Mesothelial cell of epicardium (in vitro differentiated cells): ENCODE data around the gene ATP2A2. TPM values are rescaled to one million over a fixed set of nuclear protein-coding genes. Genes with fewer than 3 reads are reported as not detected.

Source experiments
- DNase-seq, 2 experiments: peaks; one replicate each; pipeline ENCODE4 v3.0.0; 2021; ENCODE audit warnings: low spot score in 2 of 2; ENCODE audit not compliant: unreplicated experiment in 2 of 2
- H3K27ac Mint-ChIP-seq: 2 replicates; pipeline ENCODE4 v1.8.0; 2021; ENCODE audit warnings: mixed read lengths
- H3K27me3 Mint-ChIP-seq: 2 replicates; pipeline ENCODE4 v1.8.0; 2021; ENCODE audit warnings: low read depth, mixed read lengths
- H3K36me3 Mint-ChIP-seq: 2 replicates; pipeline ENCODE4 v1.8.0; 2021; ENCODE audit warnings: mixed read lengths
- H3K4me1 Mint-ChIP-seq: 2 replicates; pipeline ENCODE4 v1.8.0; 2021; ENCODE audit warnings: mixed read lengths
- H3K4me3 Mint-ChIP-seq: 2 replicates; pipeline ENCODE4 v1.8.0; 2021; ENCODE audit warnings: mild to moderate bottlenecking, moderate library complexity, mixed read lengths
- H3K9me3 Mint-ChIP-seq: 2 replicates; pipeline ENCODE4 v1.8.0; 2021; ENCODE audit warnings: mixed read lengths
- total RNA-seq: library from RNA; stranded (reverse); gene quantifications from 3 replicates; pipeline ENCODE4 v1.2.1, GENCODE V29; 2021
- TF ChIP-seq, protein P1 (sequence below): fragments of 200-600 bp; sonication (generic); IDR thresholded peaks from one replicate; pipeline ENCODE4 v1.5.0; 2021; ENCODE audit warnings: antibody characterized with exemption; ENCODE audit not compliant: unreplicated experiment

The ATP2A2 gene
- total RNA-seq, 1 donor from 2014 or later = 186 TPM

- Mint-ChIP-seq H3K27ac (no peak overlapping the region), H3K4me1 (peaks cover 47% of the 10 kb centered on the region), H3K9me3 (no peaks in the 10 kb centered on the region), H3K27me3 (no peaks in the 10 kb centered on the region), H3K4me3 (no peak overlapping the region), H3K36me3 (peaks cover 24% of the 10 kb centered on the region)
- no peak for DNase-seq
- TF ChIP-seq, protein P1, sequence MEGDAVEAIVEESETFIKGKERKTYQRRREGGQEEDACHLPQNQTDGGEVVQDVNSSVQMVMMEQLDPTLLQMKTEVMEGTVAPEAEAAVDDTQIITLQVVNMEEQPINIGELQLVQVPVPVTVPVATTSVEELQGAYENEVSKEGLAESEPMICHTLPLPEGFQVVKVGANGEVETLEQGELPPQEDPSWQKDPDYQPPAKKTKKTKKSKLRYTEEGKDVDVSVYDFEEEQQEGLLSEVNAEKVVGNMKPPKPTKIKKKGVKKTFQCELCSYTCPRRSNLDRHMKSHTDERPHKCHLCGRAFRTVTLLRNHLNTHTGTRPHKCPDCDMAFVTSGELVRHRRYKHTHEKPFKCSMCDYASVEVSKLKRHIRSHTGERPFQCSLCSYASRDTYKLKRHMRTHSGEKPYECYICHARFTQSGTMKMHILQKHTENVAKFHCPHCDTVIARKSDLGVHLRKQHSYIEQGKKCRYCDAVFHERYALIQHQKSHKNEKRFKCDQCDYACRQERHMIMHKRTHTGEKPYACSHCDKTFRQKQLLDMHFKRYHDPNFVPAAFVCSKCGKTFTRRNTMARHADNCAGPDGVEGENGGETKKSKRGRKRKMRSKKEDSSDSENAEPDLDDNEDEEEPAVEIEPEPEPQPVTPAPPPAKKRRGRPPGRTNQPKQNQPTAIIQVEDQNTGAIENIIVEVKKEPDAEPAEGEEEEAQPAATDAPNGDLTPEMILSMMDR = no peak
These were observed 6.9 kb downstream of the ATP2A2 start for GRCh38 chr12:110287986-110288385.

- H3K36me3 Mint-ChIP-seq = peaks cover 28% of the 10 kb centered on the region
- TF ChIP-seq, protein P1 = no peak
- H3K27ac Mint-ChIP-seq = peak overlapping the region; percentile 87
- H3K4me3 Mint-ChIP-seq = no peak overlapping the region
- H3K9me3 Mint-ChIP-seq = no peaks in the 10 kb centered on the region
- no peaks in the 10 kb centered on the region for H3K27me3 Mint-ChIP-seq
- no peak for DNase-seq
- peaks cover 35% of the 10 kb centered on the region for H3K4me1 Mint-ChIP-seq
These were observed 8.1 kb downstream of the ATP2A2 start for GRCh38 chr12:110289044-110289710.

GRCh38 chr12:110289711-110290078, 8.6 kb downstream of the ATP2A2 start:
- Mint-ChIP-seq H3K4me1 (peaks cover 30% of the 10 kb centered on the region), H3K27ac (no peak overlapping the region), H3K9me3 (no peaks in the 10 kb centered on the region), H3K36me3 (peaks cover 31% of the 10 kb centered on the region), H3K4me3 (no peak overlapping the region), H3K27me3 (no peaks in the 10 kb centered on the region)
- TF ChIP-seq, protein P1 = no peak
- no peak for DNase-seq

DNA sequence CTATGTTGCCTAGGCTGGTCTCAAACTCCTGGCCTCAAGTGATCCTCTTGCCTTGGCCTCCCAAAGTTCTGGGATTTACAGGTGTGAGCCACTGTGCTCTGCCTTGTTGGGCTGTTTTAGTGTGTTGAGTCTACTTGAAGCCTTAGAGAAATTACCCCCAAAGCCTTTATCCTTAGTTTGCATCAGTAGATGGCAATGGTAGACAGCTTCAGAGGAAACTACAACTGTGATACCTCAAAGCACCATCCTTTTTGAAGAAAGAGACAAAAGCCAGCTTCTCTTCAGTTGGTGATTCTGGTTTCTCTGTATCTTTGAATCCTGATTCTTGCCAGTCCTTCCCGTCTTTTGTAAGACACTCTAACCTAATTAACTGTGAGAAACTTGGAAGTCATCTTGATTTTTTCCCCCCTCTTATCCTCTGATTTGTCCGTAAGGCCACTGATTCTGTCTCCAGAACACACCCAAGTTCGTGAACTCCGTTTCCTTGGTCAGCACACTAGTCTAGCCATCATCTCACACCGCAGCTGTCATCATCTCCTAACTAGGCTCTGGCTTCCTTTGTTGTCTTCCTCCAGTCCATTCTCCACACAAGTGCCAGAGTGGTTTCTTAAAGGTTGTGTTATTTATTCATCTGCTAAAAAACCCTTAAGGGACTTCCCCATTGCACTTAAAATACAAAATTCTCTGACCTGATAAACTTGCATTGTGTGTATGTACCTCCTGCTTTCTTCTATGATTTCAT, 20.2 kb downstream of the ATP2A2 start:
- no peak for DNase-seq
- Mint-ChIP-seq H3K9me3 (peaks cover 4% of the 10 kb centered on the region), H3K27me3 (no peaks in the 10 kb centered on the region), H3K4me3 (no peak overlapping the region), H3K36me3 (peaks cover 41% of the 10 kb centered on the region), H3K27ac (peak overlapping the region; percentile 49), H3K4me1 (peaks cover 8% of the 10 kb centered on the region)
- TF ChIP-seq, protein P1 = no peak

DNA sequence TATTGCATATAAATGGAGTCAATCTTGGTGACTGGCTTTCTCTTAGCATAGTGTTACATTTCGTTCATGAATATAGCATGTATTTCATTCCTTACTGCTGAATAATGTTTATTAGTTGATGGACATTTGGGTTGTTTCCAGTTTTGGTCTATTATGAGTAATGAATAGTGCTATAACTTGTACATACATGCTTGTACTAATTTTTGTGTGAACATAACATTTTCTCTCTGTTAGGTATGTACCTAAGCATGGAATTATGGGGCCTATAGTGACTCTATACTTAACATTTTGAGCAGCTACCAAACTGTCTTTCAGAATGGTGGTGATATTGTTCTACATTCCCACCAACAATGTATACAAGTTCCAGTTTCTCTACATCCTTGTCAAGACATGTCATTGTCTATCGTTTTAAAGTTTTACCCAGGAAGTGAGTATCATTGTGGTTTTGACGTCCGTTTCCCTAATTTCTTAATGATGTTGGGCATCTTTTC, 23.1 kb downstream of the ATP2A2 start:
- Mint-ChIP-seq H3K4me1 (peaks cover 8% of the 10 kb centered on the region), H3K36me3 (peaks cover 43% of the 10 kb centered on the region), H3K9me3 (peaks cover 4% of the 10 kb centered on the region), H3K4me3 (no peak overlapping the region), H3K27ac (peak overlapping the region; percentile 47), H3K27me3 (no peaks in the 10 kb centered on the region)
- DNase-seq = no peak
- TF ChIP-seq, protein P1 = no peak
